Naive B cell (primary cell): Measurements from ENCODE around the gene UBE2O. TPM values are rescaled to one million over a fixed set of nuclear protein-coding genes. Genes with fewer than 3 reads are reported as not detected.

ENCODE experiments used
- ATAC-seq, 2 donors: fragments of 150-1000 bp; cut with Tn5 transposase; 2 replicates each; pipeline ENCODE4 v1.10.0; 2021; ENCODE audit warnings: low read depth in 2 of 2, mild to moderate bottlenecking in 2 of 2, moderate library complexity in 2 of 2
- DNase-seq: peaks from one replicate; pipeline ENCODE4 v3.0.0; 2022
- H3K27ac Mint-ChIP-seq, 6 donors: one replicate each; pipeline ENCODE4 v1.8.0; 2020 to 2022; ENCODE audit warnings: mild to moderate bottlenecking in 6 of 6, mixed read lengths in 6 of 6, moderate library complexity in 5 of 6, inconsistent platforms in 2 of 6
- H3K27me3 Mint-ChIP-seq, 3 donors: one replicate each; pipeline ENCODE4 v1.8.0; 2021 to 2022; ENCODE audit warnings: mixed read lengths in 3 of 3, mild to moderate bottlenecking in 1 of 3
- H3K36me3 Mint-ChIP-seq, 2 donors: one replicate each; pipeline ENCODE4 v1.8.0; 2020 to 2022; ENCODE audit warnings: mixed read lengths in 2 of 2, inconsistent platforms in 1 of 2, mild to moderate bottlenecking in 1 of 2
- H3K4me1 Mint-ChIP-seq, 3 donors: one replicate each; pipeline ENCODE4 v1.8.0; 2020 to 2022; ENCODE audit warnings: mixed read lengths in 3 of 3, inconsistent platforms in 1 of 3, mild to moderate bottlenecking in 1 of 3, moderate library complexity in 1 of 3
- H3K4me3 Mint-ChIP-seq, 8 donors: one replicate each; pipeline ENCODE4 v1.8.0; 2020 to 2022; ENCODE audit warnings: mild to moderate bottlenecking in 8 of 8, mixed read lengths in 8 of 8, moderate library complexity in 8 of 8, inconsistent platforms in 2 of 8
- H3K9me3 Mint-ChIP-seq, 7 donors: one replicate each; pipeline ENCODE4 v1.8.0; 2020 to 2022; ENCODE audit warnings: mixed read lengths in 7 of 7, mild to moderate bottlenecking in 5 of 7, inconsistent platforms in 2 of 7, moderate library complexity in 1 of 7
- polyA plus RNA-seq, 6 donors: library from polyadenylated mRNA; unstranded; fragments of 300-500 nt; fragmentation: Illumina TruSeq; gene quantifications; one replicate each; pipeline ENCODE4 v1.2.3, GENCODE V29; 2021; ENCODE audit warnings: low read depth in 6 of 6

Gene UBE2O
- polyA plus RNA-seq, 6 donors from 2014 or later: 11.0 to 26.0 (median 16.4) TPM

DNA sequence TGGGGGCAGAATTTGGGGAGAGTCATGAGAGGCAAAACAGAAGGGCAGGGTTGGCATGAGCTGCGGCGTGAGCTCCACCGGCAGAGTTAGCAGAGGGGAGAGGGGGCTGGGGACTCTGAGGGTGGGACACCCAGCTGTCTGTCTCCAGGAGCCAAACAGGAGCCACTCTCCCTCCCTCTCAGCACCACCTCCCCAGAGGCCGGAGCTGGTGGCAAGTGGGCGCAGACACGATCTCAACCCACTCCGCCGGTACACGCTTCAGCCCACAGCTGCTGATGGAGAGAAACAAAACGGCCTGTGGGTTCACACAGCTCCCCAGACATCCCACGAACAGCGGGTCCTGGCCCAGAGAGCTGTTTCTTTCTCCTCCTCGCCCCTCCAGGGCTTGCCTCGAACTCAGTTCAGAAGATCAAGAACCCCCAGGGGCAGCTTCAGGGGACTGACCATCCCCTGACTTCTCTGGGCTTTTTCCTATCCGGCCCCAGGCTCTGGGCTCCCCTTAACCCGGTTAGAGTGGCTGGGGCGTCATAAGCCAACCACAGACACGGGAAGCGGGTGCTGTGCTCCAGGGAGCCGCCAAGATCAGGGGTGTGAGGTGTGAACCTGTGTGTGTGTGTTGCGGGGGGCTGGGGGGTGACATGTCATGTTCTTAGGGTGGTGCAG lies 40.7 kb upstream of the UBE2O start:
- ATAC-seq (peak; percentile 11 to 19), DNase-seq (no peak)
- no peaks in the 10 kb centered on the region for H3K9me3 Mint-ChIP-seq
- peaks cover 70 to 100% (median 93%) of the 10 kb centered on the region in 3 donors for H3K4me1 Mint-ChIP-seq
- H3K27ac Mint-ChIP-seq: peak overlapping the region; percentile 93 to 99 (median 96)
- peak overlapping the region; percentile 81 to 96 (median 91) for H3K4me3 Mint-ChIP-seq
- H3K36me3 Mint-ChIP-seq: no peaks in the 10 kb centered on the region
- no peaks in the 10 kb centered on the region for H3K27me3 Mint-ChIP-seq

DNA sequence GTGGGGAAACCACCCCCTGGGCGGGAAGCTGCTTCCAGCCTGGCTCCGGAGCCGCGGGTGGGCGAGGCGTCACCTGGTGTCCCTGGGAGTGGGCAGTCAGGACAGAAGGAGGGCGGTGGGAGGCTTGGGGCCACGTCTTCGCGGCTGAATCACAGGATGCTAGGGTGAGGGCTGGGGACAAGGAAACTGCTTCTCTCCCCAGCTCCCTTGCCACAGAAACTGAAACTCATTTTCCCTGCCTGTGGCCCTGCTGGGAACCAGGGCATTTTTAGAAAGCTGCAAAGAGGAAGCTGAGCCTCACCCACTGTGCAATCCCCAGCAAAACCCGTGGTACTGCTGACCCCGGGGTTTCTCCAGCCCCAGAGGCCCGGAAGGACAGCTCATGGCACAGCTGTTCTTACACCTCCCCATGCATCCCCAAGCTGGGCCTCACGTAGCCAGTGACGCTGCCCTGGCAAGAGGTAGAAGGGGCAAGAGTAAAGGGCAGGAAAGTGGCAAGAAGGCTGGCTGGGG lies 40.1 kb upstream of the UBE2O start:
- DNase-seq (peak; percentile 76), ATAC-seq (peak; percentile 69 to 73)
- peak overlapping the region; percentile 81 to 96 (median 91) for H3K4me3 Mint-ChIP-seq
- no peaks in the 10 kb centered on the region for H3K36me3 Mint-ChIP-seq
- H3K9me3 Mint-ChIP-seq: no peaks in the 10 kb centered on the region
- peak overlapping the region; percentile 93 to 99 (median 96) for H3K27ac Mint-ChIP-seq
- peaks cover 64 to 99% (median 88%) of the 10 kb centered on the region in 3 donors for H3K4me1 Mint-ChIP-seq
- H3K27me3 Mint-ChIP-seq: no peaks in the 10 kb centered on the region

DNA sequence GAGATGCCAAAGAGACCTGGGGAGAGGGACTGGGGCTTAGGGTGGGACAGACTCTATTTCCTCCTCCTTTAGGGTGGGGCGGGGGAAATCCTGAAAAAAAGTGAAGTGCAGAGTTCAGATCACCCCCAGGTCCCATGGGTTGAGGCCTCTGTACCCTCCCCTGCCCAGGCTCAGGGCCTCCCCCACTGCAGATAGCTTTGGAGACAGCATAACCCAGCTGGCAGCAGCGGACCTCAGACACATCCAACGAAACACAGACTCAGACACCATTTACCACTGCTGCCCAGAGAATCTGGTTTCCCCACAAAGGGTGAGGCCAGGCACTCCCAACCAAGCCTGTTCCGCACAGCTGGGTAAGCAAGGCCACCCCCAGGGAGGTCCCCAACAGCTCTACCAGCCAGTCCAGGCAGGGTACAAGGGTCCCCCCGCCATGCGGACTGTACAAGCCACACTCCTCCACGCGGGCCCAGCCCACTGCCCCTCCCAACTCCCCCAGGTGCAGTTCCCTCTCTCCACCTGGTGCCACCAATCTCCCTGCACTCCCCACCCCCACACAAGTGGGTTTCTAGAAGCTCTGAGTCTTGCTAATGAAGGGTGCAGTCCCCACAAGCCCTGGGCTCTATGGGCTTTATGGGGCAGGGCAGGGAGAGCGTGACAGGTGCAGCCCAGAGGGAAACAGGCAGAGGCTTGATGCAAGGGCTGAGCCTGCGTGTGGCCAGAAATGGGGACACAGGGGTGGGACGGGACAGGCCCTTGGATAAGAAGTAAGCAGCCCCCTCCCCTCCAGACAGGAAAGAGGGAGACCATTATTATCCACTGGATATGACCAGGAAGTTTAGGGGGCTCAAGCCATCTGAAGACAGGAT lies 39.4 kb upstream of the UBE2O start:
- peaks cover 0 to 1% (median 0%) of the 10 kb centered on the region in 7 donors for H3K9me3 Mint-ChIP-seq
- peak overlapping the region; percentile 81 to 96 (median 91) for H3K4me3 Mint-ChIP-seq
- H3K27ac Mint-ChIP-seq: peak overlapping the region; percentile 96 to 99 (median 96)
- no peaks in the 10 kb centered on the region for H3K36me3 Mint-ChIP-seq
- DNase-seq (peak; percentile 62), ATAC-seq (peak; percentile 51 to 55)
- peaks cover 62 to 99% (median 88%) of the 10 kb centered on the region in 3 donors for H3K4me1 Mint-ChIP-seq
- no peaks in the 10 kb centered on the region for H3K27me3 Mint-ChIP-seq

DNA sequence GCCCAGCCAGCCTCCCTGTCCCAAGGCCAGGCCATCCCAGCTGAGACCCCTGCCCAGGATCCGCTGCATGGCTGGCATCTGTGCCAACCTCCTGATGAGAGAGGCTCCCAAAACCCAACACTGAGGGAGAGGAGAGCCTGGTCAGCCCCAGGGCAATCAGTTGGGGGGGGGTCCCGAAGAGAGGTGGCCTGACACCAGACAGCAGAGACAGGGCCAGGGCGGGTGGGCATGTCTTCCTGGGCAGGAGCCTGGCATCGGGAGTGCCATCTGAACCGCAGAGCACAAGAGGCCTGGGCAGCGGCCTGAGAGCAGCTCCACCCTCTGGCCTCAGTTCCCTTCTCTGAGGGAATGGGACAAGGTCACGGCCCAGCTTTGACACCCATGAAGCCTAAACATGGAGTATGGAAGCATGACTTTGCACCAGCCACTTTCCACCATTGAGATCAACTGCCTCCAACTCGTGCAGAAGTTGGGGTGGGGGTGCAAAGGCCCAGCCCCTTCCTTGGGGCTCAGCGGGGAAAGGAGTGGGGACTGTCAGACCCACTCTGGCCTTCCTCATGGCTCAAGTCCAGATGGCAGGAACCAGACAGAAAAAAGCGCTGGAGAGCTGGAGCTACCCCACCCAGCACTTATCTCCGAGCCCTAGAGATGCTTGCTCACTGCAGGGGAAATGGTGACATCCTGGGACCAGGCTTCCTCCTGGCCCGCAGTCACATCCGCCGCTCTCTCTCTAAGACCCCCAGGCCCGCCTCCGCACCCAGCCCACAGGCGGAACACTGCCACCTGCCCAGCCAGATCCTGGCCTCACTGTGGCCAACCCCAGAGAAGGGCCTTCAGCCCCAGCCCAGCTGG lies 38.5 kb upstream of the UBE2O start:
- peaks cover 0 to 1% (median 0%) of the 10 kb centered on the region in 7 donors for H3K9me3 Mint-ChIP-seq
- peaks cover 54 to 93% (median 80%) of the 10 kb centered on the region in 3 donors for H3K4me1 Mint-ChIP-seq
- H3K36me3 Mint-ChIP-seq: no peaks in the 10 kb centered on the region
- peak overlapping the region; percentile 96 to 99 (median 96) for H3K27ac Mint-ChIP-seq
- ATAC-seq (peak; percentile 9 to 10), DNase-seq (no peak)
- no peaks in the 10 kb centered on the region for H3K27me3 Mint-ChIP-seq
- H3K4me3 Mint-ChIP-seq: peak overlapping the region; percentile 81 to 96 (median 91)

DNA sequence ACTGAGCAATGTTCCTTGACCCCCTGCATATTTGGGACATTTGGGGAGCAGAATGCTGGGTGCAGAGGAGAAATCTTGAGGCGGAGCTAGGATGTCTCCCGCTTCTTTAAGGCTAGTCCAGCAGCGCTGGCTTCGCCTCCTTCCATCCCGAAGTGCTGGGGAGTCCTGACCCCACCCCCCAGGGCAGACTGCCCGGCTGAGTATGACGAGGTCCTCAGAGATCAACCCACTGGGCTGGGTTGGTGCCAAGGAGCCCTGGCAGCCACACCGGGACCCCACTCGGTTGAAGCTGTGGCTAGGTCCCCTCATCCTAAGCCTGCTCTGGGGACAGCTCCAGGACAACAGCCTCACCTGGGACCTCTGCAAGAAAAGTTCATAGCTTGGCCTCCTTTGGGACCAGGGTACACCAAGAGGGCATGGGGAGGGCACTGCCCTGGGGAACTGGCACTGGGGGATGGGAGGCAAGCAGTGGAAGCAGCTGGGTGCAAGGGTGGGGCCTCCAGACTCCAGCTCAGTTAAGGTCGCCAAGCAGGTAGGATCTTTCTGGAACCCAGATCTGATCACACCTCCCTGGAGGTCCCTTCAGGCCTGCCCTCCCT lies 37.3 kb upstream of the UBE2O start:
- H3K9me3 Mint-ChIP-seq: peaks cover 0 to 1% (median 0%) of the 10 kb centered on the region in 7 donors
- DNase-seq (no peak), ATAC-seq (no peak)
- no peaks in the 10 kb centered on the region for H3K36me3 Mint-ChIP-seq
- H3K27ac Mint-ChIP-seq: peak overlapping the region in 5 of 6 donors; percentile 16 to 99 (median 74)
- H3K4me3 Mint-ChIP-seq: peak overlapping the region in 6 of 8 donors; percentile 65 to 92 (median 76)
- no peaks in the 10 kb centered on the region for H3K27me3 Mint-ChIP-seq
- peaks cover 51 to 88% (median 75%) of the 10 kb centered on the region in 3 donors for H3K4me1 Mint-ChIP-seq

DNA sequence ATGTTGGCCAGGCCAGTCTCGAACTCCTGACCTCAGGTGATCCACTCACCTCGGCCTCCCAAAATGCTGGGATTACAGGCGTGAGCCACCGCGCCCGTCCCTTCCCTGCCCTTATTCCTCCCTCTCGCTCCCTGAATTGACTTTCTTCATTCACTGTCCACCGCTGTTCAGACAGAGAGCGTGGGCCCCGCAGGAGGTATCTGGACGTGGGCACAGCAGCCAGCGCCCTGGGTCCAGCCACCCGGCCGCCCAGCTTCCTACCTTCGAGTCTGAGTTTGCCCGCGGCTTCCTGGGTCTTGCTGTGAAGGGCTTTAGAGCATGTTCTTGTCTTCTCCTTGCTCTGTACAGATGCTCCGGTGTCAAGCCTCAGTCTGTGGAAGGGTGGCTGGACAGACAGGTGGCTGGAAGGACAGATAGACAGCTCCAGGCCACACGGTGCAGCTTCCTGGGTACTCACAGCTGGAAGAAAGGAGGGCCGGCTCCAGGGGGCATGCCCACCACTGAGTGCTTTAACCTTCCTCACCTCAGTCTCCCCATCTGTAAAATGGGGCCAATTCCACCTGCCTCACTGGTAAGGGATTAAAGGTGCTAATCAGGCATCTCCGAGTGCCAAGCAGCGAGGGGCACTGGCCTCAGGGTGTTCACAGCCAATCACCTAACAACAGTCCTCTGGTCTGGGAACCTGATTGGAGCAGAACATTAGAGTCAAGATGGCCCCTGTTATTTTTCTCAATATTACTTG lies 34.7 kb upstream of the UBE2O start:
- no peak for DNase-seq
- Mint-ChIP-seq H3K36me3 (peaks cover 0 to 8% of the 10 kb centered on the region in 2 donors), H3K27me3 (no peaks in the 10 kb centered on the region), H3K4me3 (peak overlapping the region in 5 of 8 donors; percentile 19 to 73 (median 36)), H3K27ac (peak overlapping the region in 5 of 6 donors; percentile 47 to 82 (median 52)), H3K4me1 (peaks cover 51 to 88% (median 73%) of the 10 kb centered on the region in 3 donors), H3K9me3 (peaks cover 0 to 1% (median 0%) of the 10 kb centered on the region in 7 donors)
- no peak for ATAC-seq

DNA sequence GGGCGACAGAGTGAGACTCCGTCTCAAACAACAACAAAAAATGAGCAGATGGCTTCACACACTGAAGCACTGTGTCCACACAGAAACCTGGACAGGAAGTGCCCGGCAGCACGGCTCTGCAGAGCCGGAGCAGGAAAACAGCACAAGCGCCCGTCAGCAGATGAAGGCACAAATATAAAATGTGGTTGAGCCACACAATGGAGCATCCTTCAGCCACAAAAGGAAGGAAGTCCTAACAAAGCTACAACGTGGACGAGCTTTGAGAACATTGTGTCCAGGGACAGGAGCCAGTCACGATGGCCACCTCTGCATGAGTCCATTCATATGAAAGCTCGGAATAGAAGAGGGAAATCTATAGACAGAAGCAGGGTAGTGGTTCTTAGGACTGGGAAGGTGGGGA lies 32.6 kb upstream of the UBE2O start:
- ATAC-seq: no peak

DNA sequence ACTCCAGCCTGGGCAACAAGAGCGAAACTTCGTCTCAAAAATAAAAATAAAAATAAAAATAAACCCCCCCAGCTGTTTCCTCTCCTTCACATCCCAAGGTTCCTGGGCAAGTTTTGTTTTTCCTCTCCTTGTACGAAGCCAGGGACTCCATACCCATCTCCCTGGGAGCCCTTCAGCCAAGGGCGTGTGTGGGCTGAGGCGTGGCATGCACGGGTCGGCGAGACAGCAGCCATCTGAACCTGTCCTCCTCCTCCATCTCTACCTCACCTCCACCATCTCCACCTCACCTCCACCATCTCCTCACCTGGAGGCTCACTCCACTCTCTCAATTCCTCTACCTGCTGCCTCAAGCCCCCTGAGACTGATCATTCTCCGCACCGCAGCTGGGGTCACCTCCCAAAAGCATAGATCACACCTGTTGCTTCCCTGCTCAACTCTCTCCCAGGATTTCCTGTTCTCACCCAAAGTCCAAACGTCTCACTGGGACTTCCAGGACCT lies 31.3 kb upstream of the UBE2O start:
- Mint-ChIP-seq H3K4me3 (peak overlapping the region in 7 of 8 donors; percentile 41 to 90 (median 74)), H3K9me3 (peaks cover 0 to 4% (median 2%) of the 10 kb centered on the region in 7 donors), H3K27me3 (peaks cover 0 to 5% (median 4%) of the 10 kb centered on the region in 3 donors), H3K4me1 (peaks cover 45 to 86% (median 72%) of the 10 kb centered on the region in 3 donors), H3K27ac (peak overlapping the region; percentile 53 to 100 (median 100)), H3K36me3 (peaks cover 4 to 8% of the 10 kb centered on the region in 2 donors)
- ATAC-seq: no peak
- DNase-seq: no peak

More for the DNA sequence above, 32.6 kb upstream of the UBE2O start:
- H3K27me3 Mint-ChIP-seq: peaks cover 0 to 5% (median 4%) of the 10 kb centered on the region in 3 donors
- peaks cover 3 to 8% of the 10 kb centered on the region in 2 donors for H3K36me3 Mint-ChIP-seq
- peak overlapping the region; percentile 4 to 76 (median 56) for H3K4me3 Mint-ChIP-seq
- peaks cover 0 to 4% (median 2%) of the 10 kb centered on the region in 7 donors for H3K9me3 Mint-ChIP-seq
- H3K4me1 Mint-ChIP-seq: peaks cover 46 to 88% (median 73%) of the 10 kb centered on the region in 3 donors
- peak overlapping the region in 5 of 6 donors; percentile 75 to 99 (median 83) for H3K27ac Mint-ChIP-seq
- no peak for DNase-seq

DNA sequence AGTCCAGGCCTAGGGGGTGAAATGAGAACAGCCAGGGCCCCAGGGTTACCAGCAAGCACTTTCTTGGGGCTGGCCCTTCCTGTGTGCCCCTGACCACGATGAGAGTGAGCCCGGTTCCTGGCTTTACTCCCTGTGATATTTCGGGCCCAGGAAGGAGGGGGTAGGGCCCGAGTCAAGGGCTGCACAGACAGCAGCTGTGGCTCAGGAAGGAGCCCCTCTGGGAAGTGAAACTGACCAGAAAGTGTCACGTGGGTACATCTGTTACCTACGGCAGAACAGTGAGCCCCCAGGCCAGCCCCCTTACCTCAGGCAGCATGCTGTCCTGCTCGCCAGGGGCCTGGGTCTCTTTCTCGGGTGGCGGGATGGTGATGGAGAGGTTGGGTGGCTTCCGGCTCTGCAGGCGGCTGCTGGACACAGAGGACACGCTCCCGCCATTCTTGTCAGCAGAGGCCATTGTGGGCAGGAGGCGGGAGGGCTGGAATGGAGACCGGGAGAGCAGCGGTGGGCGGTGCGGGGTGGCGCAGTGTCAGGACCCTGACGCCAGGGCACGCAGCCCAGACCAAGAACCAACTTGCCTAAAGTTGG lies 28.2 kb upstream of the UBE2O start:
- Mint-ChIP-seq H3K27ac (peak overlapping the region; percentile 99 to 100 (median 100)), H3K4me3 (peak overlapping the region; percentile 76 to 93 (median 89)), H3K4me1 (peaks cover 51 to 85% (median 78%) of the 10 kb centered on the region in 3 donors), H3K27me3 (peaks cover 0 to 5% (median 4%) of the 10 kb centered on the region in 3 donors), H3K9me3 (peaks cover 0 to 4% (median 2%) of the 10 kb centered on the region in 7 donors), H3K36me3 (peaks cover 9 to 17% of the 10 kb centered on the region in 2 donors)
- ATAC-seq (peak; percentile 71 to 73), DNase-seq (peak; percentile 82)

DNA sequence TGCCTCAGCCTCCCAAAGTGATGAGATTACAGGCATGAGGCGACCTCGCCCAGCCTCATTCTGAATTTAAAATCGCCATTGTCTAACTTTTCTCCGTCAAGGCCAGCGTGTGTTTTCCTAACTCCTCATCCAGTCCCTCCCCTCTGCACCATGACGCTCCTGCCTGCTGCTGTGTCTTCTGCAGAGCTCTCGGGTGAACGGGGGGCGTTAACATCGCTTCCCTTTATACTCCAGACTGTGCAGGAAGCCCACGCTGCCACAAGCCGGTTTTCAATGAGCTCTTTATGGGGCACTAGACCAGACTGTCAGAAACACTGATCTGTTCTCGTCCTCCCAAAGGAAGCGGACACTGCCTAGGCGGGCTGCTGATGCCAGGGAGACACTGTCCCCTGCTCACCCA lies 27.7 kb upstream of the UBE2O start:
- H3K4me1 Mint-ChIP-seq: peaks cover 48 to 84% (median 76%) of the 10 kb centered on the region in 3 donors
- peak overlapping the region; percentile 76 to 93 (median 89) for H3K4me3 Mint-ChIP-seq
- H3K9me3 Mint-ChIP-seq: peaks cover 0 to 4% (median 2%) of the 10 kb centered on the region in 7 donors
- peaks cover 9 to 17% of the 10 kb centered on the region in 2 donors for H3K36me3 Mint-ChIP-seq
- H3K27ac Mint-ChIP-seq: peak overlapping the region; percentile 99 to 100 (median 100)
- ATAC-seq (peak; percentile 14 to 17), DNase-seq (peak; percentile 56)
- H3K27me3 Mint-ChIP-seq: peaks cover 0 to 5% (median 4%) of the 10 kb centered on the region in 3 donors

DNA sequence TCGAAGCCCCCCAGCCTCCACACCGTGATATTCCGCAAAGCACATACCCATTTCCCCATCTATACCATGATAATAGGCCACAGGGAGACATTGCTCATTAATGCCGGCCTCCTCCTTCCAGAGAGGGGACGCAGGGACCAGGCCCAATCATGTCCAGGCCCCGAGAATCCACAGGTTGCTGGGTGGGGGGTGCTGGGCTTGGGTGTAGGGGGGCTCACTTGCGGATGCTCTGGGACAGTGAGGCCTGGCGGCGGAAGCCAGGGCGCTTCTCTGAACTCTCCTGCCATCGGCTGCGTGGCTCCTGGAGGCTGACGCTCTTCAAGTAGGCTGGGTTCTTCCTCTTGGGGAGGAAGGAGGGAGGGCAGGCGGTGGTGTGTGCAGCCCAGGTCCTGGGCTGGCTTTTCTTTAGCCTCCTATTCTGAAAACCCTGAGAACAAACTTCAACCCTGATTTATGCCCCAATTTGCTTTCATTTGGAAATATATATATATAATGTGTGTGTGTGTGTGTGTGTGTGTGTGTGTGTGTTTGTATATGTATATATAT lies 26.6 kb upstream of the UBE2O start:
- H3K4me1 Mint-ChIP-seq: peaks cover 48 to 78% (median 76%) of the 10 kb centered on the region in 3 donors
- peak; percentile 35 for DNase-seq
- H3K27ac Mint-ChIP-seq: peak overlapping the region; percentile 93 to 99 (median 94)
- H3K4me3 Mint-ChIP-seq: peak overlapping the region; percentile 56 to 93 (median 84)
- peaks cover 0 to 5% (median 4%) of the 10 kb centered on the region in 3 donors for H3K27me3 Mint-ChIP-seq
- ATAC-seq: peak; percentile 11 to 12
- H3K36me3 Mint-ChIP-seq: peaks cover 9 to 15% of the 10 kb centered on the region in 2 donors
- peaks cover 0 to 4% (median 2%) of the 10 kb centered on the region in 7 donors for H3K9me3 Mint-ChIP-seq
